NCI-H1417 treated with DMSO at 0.1 percent for 48 hours (cell line): ENCODE results near the gene PPIA.
"Not testable (repeated sequence)": the region's sequence is repeated elsewhere in the genome, so short reads cannot be mapped to it uniquely, and the experiment has no call there.

ENCODE experiments used
- DNase-seq: peaks from one replicate; lab custom pipeline; 2025; lab: John Stamatoyannopoulos, UW

The PPIA gene

GRCh38 chr7:44787762-44788161 lies 8.7 kb upstream of the PPIA start:
- DNase-seq, result no peak

GRCh38 chr7:44789990-44790389 lies 6.5 kb upstream of the PPIA start:
- no peak for DNase-seq

GRCh38 chr7:44791278-44792219 lies 4.9 kb upstream of the PPIA start:
- no peak for DNase-seq

- DNase-seq, result no peak
These were observed 2.6 kb upstream of the PPIA start for GRCh38 chr7:44793919-44794318.

GRCh38 chr7:44794331-44794730 lies 2.1 kb upstream of the PPIA start:
- DNase-seq, result no peak

- DNase-seq, result no peak
These were observed 412 bp upstream of the PPIA start for GRCh38 chr7:44796034-44796503.

- DNase-seq, result peak; percentile 13
These were observed 1.1 kb downstream of the PPIA start for GRCh38 chr7:44797329-44798258.

- DNase-seq, result no peak
These were observed 2.3 kb downstream of the PPIA start for GRCh38 chr7:44798649-44799305.

GRCh38 chr7:44799939-44800338 lies 3.5 kb downstream of the PPIA start:
- DNase-seq, result no peak

- DNase-seq, result no peak
These were observed 5.4 kb downstream of the PPIA start for GRCh38 chr7:44801890-44802289.

GRCh38 chr7:44802418-44803025 lies 6.0 kb downstream of the PPIA start:
- DNase-seq, result no peak

- DNase-seq, result not testable (repeated sequence)
These were observed 7.5 kb downstream of the PPIA start for GRCh38 chr7:44803828-44804519.

- no peak for DNase-seq
These were observed 9.5 kb downstream of the PPIA start for GRCh38 chr7:44805950-44806349.

GRCh38 chr7:44808914-44809393 lies 12.5 kb downstream of the PPIA start:
- no peak for DNase-seq

- no peak for DNase-seq
These were observed 14.6 kb downstream of the PPIA start for GRCh38 chr7:44811093-44811492.

GRCh38 chr7:44811571-44811970 lies 15.1 kb downstream of the PPIA start:
- DNase-seq, result no peak

GRCh38 chr7:44814919-44815318 lies 18.4 kb downstream of the PPIA start:
- no peak for DNase-seq

GRCh38 chr7:44819292-44819691 lies 22.8 kb downstream of the PPIA start:
- DNase-seq, result no peak

- DNase-seq, result no peak
These were observed 26.8 kb downstream of the PPIA start for GRCh38 chr7:44823255-44823781.

- DNase-seq, result no peak
These were observed 28.5 kb downstream of the PPIA start for GRCh38 chr7:44824894-44825526.
